NT2/D1 (cell line): ENCODE data around the gene SCYL3.

Experiments
- SUZ12 ChIP-seq: IDR thresholded peaks from 2 replicates; pipeline ENCODE4 v1.6.1; 2011; ENCODE audit not compliant: insufficient read length, insufficient read depth; ENCODE audit errors: extremely low read depth
- YY1 ChIP-seq: IDR thresholded peaks from 2 replicates; pipeline ENCODE4 v1.6.1; 2011; ENCODE audit not compliant: insufficient read length, insufficient read depth

DNA sequence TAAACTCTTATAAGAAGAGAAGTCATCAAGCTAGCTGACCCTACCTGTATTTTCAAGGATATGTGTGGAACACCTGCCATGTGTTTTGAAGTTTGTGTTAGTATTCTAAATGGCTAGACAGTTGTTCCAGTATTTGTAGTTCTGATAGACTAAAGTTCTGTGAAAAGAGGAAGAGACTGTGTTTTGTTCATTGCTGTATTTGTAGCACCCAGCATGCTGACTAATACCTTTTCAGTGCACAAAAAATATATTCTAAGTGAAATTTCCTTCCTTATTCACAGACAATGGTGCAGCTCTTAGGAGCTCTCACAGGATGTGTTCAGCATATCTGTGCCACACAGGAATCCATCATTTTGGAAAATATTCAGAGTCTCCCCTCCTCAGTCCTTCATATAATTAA, 90.8 kb downstream of the SCYL3 start:
- TF ChIP-seq YY1 (no peak), SUZ12 (no peak)
